ENCODE results near the gene KIF26B.
"Not testable (repeated sequence)": the region's sequence is repeated elsewhere in the genome, so short reads cannot be mapped to it uniquely, and the experiment has no call there.

The KIF26B gene

GRCh38 chr1:245398180-245398579 lies 243.4 kb downstream of the KIF26B start:
- no peak for DNase-seq

DNA sequence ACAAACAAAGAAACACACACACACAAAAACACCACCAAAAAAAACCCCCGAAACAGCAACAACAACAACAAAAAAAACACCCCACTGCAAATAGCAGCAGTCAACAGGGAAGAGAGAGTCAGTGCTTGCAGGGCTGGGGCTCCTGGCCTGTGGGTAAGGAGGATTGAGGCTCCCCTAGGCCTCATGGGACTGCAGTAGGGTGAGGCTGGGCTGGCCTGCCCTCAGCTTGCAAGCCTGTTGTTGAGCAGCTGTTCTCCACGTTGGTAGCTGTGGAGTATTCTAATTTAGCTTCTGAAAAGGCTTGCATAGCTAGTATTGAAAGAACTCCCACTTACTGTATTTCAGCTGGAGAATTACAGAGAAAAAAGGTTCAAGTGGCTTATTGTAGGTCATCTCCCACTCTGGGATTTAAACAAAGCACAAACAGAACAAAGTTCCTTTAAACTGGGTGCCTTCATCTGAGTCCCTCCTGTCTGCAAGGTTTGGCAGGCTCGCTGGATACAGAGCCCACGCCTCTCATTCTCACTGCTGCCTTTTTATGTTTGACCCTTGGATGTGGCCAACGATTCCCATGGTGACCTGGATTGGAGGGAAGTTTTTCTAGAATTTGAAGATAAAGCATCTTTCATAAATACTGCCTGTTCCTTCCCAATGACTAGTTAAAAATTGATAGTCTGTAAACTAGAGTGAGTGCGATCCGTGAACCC lies 247.2 kb downstream of the KIF26B start:
- DNase-seq: no peak

DNA sequence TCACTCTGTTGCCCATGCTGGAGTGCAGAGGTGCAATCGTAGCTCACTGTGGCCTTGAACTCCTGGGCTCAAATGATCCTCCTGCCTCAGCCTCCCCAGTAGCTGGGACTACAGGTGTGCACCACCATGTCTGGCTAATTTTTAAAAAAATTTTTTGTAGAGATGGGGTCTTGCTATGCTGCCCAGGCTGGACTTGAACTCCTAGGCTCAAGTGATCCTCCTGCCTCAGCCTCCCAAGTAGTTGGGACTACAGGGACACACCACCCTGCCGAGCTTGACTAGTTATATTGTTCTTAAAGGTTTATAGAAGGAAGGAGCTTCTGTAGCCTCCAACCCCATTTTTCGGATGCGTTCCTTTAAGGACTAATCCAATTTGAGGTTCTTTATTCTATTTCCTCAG lies 248.2 kb downstream of the KIF26B start:
- not testable (repeated sequence) for DNase-seq

DNA sequence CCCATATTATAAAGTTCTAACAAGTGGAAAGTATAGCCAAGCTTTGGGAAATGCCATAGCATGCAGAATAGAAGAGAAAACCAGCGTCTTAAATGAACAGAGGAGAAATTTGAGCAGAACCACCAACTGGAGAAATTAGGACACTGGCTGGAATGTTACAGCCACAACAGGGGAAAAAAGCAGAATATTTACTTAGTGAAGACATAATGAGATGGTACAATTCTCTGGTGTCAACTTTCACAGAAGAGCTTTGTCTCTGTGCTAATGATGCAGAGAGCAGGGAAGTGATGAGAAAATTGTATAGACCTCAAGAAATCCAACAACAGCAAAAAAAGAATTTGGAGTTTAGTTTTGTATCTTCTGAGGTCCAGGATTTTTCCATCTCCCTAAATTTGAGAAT lies 249.7 kb downstream of the KIF26B start:
- no peak for DNase-seq

DNA sequence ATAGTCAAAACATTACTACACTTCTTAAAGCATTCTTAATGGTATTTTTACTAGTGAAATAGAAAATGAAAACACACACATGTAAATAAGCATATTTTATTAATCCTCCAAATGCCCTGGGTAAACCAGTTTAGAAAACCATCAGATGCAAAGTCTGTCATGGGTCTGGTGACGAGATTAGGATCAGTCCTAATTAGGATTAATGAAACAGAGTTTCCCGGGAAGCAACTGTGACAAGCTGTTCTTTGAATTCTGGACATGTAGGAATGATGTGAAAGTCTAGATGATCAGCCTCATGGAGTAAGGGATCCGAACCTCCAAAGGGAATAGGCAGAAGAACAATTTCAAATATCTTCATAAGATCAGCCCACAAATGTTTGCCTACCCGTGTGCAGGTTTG lies 250.2 kb downstream of the KIF26B start:
- DNase-seq: no peak

GRCh38 chr1:245406426-245406825 lies 251.6 kb downstream of the KIF26B start:
- DNase-seq: no peak

- no peak for DNase-seq
Measured at GRCh38 chr1:245407983-245408382, 253.2 kb downstream of the KIF26B start.

- DNase-seq: no peak
Measured at GRCh38 chr1:245409341-245410195, 254.8 kb downstream of the KIF26B start.

DNA sequence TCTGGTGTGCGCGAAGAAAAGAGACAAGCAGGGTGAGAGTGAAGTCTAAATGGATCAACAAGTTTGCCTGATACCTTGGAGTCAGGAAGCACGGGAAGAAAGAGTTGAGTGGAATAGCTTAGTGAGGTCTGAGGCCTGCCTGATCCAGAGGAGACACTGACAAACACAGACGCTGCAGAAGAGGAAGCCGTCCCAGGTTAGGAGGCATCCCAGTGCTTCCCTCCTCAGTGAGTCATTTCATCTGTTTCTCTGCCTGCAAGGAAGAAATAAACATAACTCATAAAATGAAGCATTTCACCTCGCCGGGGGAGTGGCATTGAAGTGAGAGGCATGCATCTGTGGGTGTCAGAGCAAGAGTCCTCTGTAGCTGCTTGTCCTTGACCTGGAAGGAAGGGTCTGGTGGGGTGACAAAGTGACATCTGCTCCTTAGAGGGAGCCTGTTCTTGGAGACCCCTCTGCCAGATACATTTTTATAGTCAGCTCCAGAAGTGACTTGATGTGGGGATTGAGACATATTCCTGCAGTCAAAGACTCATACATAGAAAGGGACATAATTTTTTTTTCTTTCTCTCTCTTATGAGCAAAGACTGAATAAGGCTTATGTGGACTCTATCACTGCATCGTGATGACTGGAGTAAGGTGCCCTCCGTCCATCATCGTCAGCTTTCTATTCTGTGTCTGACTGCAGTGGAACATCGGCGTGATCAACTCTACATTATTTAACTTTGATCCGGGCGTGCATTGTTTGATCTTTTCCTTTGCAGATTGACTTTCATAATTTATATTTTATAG lies 256.7 kb downstream of the KIF26B start:
- no peak for DNase-seq

- DNase-seq: no peak
Measured at GRCh38 chr1:245412306-245412705, 257.5 kb downstream of the KIF26B start.

GRCh38 chr1:245416781-245417180 lies 262.0 kb downstream of the KIF26B start:
- no peak for DNase-seq

- no peak for DNase-seq
Measured at GRCh38 chr1:245418077-245418476, 263.3 kb downstream of the KIF26B start.

GRCh38 chr1:245419461-245419978 lies 264.7 kb downstream of the KIF26B start:
- DNase-seq: no peak

DNA sequence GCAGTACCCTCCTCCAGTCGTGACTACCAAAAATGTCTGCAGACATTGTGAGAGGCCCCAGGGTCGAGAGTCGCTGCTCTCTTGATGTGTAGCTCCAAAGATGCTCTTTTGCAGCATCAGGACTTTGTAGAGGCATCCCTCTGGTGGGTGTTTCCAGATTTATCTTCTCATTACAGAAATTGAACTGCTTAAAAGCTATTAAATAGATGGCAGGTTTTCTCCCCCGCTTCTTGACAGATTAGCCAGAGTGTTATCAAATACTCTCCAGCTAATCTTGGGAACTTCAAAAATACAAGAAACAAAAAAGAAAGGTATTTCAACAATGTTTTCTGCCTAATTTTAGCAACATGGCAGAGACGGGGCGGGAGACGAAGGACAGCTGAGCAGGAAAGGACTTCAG lies 265.2 kb downstream of the KIF26B start:
- no peak for DNase-seq

GRCh38 chr1:245420926-245421325 lies 266.1 kb downstream of the KIF26B start:
- DNase-seq: no peak

DNA sequence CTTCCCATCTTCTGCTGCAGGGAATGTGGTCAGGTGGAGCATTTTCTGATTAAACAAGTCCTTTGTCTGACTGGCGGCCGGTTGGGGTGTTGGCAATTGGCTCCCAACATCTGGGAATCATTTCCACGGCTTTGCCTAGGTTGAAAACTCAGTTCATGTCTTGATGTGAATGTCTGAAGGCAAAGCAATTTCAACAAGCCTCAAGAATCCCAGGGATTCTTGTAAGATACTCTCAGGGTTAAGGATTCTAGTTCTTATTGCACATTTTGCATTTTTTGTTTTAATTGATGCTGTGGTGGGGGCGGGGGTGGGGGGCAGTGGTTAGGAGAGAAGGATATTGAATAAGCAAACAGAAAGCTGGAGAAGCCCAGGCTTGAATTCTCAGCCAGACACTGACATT lies 273.9 kb downstream of the KIF26B start:
- DNase-seq: no peak

DNA sequence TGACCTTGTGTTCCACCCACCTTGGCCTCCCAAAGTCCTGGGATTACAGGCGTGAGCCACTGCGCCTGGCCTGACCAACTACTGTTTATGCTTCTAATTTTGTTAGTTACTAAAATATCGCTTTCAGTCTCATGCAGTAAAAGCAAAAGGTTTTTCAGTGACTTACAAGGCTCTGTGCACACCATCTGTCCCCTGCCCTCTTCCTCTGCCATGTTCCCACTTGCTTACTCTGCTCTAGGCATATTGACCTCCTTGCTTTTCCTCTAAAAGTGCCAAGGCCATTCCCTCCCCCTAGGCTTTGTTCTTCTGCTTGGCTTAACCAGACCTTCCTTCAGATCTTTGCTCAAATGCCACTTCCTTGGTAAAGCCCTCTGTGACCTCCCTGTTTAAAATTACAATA lies 276.9 kb downstream of the KIF26B start:
- no peak for DNase-seq

DNA sequence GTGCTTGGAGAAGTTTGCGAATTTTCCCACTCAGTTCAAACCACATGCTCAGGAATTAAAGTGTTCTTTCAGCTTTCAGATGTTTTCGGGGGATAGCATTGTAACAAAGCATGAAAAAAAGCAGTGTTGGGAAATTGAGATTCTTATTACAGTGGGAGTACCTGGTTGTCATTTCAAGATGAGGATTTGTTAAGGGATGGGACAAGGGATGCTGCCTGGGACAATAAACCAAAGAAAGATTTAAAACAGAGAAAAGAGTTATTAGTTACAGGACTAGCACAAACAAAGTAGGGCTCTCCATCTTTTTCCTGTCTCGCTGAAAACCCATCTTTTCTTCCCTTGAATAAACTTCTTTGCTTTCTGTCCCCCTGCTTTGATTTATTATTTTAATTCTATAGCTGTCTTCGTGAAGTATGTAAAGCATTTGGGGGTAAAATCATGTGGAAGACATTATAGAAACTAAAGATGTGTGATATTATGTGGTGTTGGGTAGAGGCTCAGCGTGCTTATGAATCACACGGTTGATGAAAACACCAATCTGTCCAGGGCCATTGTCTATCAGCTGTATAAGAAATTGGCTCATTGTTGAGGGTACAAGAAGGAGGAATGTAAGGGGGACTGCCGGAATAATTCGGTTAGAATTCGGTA lies 277.6 kb downstream of the KIF26B start:
- DNase-seq: no peak

- DNase-seq: no peak
Measured at GRCh38 chr1:245433561-245433960, 278.8 kb downstream of the KIF26B start.

- DNase-seq: no peak
Measured at GRCh38 chr1:245434280-245434679, 279.5 kb downstream of the KIF26B start.

- DNase-seq: no peak
Measured at GRCh38 chr1:245436407-245436806, 281.6 kb downstream of the KIF26B start.

DNA sequence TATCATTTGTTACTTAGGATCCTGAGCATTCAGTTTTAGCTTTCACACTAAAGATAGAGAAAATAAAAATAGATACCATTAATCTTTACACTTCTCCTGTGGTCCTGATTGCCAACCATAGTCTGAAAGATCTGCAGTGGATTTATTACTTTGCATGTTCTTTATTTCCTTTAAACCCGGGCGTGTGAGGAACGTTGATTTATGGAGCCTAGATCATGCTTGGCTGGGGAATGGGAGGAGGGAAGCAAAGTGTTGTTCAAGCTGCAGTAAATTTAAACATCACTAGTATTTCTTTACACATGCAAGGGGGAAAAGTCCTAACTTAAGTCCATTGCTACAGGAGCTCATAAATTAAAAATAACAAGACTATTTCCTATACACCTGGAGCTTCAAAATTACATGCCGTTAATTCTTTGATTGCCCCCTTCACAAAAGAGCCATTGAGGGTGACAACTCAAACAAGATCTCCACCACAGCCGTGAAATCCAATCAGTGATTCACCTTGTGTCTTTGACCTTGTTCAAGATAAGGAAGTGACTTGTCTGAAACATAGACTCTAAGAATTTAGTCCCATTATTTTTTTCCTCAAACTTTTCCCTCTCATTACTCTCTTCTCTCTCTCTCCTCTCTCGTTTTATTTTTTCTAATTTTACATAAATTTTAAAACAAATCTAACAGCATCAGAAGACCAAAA lies 282.7 kb downstream of the KIF26B start:
- DNase-seq: no peak
